Smooth muscle cell of the brain vasculature (primary cell): ENCODE data around the gene EDAR.

ENCODE experiments used
- DNase-seq: peaks from one replicate; pipeline ENCODE4 v3.0.0-alpha.2; 2012; ENCODE audit warnings: low read depth, low spot score

EDAR gene

GRCh38 chr2:108910011-108910431 lies 79.0 kb downstream of the EDAR start:
- DNase-seq, result no peak

DNA sequence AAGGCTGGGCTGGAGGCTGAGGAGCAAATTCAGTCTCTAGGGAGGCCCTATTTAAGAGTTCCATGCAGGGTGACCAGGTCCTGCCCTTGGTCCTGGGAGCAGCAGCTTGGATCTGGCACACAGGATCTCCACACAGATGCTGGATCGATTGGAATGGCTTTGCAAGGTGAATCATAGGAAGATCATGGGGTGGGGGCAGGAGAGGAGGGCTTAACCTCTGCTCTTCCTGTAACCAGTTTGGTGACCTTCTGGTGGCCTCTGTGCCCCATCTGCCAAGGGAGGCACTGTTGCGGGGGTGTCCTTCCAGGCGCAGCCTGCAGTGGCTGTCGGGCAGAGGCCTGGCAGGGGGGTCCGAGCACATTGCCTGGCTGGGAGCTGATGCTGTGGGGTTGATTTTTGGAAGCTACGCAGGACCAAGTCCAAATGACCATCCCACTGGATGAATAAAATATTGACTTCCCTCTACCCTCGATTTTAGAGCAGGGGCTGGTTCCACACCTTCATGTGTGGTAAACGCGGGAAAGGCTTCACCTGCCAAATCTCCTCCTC lies 79.7 kb downstream of the EDAR start:
- DNase-seq, result no peak

DNA sequence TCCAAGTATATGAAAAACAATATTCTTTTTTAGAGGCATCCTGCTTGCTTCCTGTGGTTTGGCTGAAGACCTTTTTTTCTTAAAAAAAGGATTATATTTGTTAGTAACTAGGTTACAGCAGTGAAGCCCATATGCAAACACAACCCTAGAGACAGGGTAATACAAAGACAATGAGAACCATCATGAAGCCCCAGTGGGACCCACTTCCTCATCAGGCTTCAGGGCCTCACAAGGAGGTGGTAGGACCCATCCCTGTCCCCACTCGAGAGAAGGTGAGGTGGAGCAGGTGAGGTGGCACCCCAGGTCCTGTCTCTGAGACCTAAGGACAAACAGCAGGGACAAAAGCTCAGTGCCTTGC lies 80.3 kb downstream of the EDAR start:
- DNase-seq, result no peak

DNA sequence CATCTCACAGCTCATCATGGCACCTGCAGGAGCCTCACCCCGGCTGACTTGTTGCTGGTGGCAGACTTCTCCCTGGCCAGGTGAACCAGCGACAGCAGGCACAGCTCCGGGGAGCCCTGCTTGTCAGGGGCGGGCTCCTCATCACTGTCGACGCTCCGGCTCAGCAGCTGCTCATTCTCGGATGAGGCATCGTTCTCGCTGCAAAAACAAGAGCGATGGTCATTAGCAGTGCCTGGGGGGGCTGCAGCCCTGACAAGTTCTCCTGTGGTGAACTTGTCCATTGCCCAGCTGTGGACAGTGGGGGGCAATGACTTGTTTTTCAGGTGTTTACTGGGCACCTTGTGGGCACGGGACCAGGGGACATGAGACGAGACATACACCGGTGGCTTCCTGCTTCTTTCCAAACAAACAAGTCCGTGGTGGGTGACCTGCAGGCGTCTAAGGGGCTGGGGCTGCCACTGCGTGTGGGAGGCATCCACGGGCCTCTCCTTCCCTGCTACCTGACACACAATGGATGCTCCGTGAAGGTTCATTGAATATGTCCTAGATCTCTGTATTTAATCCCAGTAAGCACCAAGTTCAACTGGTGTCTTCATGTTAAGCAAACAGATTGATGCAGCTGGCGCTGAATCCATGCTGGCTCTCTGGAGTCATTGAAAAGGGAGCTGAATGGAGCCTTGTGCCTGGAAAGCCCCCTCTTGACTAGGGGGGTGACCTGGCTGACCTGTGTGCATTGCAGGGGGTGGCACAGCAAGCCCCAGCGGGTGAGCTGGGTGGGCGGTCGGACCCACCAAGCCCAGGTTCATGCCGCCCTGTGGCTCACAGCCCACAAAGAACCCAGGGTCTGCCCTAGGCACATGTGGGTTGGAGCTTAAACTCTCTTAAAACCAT lies 81.0 kb downstream of the EDAR start:
- DNase-seq, result no peak

DNA sequence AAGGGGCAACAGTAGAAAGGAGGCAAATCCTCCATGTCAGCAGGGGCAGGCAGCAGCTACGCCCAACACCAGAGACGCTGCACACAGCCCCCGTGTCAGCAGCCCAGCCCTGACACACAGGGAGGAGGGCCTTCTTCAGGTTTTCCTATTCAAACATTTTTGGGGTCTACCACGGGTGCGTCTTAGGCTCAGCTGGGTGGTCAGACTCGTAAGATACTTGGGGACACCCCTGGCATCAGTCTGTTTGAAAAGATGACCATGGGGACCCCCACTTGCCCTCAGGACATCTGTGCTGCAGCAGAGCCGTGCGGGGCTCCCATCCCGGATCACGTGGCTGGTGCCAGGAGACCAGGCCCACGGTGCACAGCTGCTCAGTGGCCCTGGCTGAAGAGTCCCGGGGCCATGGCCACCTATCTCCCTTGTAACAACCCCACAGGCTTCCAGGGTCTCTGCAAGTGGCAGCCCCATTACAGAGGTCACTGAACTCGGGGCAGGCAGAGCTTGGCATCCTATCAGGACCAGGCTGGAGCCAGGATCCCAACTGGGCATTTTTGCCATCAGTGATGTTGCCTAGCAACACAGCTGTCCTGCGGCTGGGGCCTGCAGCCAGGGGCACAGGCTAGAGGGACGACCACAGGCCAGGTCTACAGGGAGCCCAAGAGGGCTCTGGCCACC lies 82.5 kb downstream of the EDAR start:
- DNase-seq, result no peak

DNA sequence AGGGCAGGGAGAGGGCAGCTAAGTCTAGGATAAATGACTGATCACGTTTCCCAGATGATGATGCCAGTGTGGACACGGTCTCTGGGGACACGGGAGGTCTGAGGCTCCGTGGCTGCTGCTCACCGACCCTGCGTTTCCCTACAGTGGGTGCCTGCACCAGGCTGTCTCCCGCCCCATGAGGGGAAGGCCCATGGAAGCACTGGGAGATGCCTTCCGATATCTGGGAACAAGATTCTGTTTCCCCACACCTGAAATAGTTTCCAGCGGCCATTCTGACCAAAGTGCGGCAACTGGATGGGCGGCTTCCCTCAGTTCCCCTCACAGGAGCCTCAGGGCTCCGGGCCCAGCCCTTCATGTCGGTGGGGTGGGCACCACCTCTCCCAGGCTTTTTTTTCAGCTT lies 83.1 kb downstream of the EDAR start:
- DNase-seq, result no peak

- no peak for DNase-seq
Observed at GRCh38 chr2:108905176-108905575, 83.8 kb downstream of the EDAR start.

DNA sequence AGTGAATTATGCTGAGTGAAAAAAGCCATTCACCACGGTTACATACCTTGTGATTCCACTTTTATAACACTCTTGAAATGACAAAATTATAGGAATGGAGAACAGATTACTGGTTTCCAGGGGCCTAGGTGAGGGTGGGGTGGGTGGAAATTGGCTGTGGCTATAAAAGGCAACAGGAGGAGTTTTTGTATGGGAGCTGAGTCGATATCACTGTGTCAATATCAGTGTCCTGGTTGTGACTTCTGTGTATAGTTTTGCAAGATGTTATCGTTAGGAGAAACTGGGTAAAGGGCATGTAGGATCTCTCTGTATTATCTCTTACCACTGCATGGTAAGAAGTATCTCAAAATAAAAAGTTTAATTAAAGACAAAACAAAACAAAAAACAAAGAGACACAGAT lies 84.3 kb downstream of the EDAR start:
- DNase-seq, result no peak

GRCh38 chr2:108898315-108899082 lies 90.5 kb downstream of the EDAR start:
- no peak for DNase-seq

- DNase-seq, result no peak
Observed at GRCh38 chr2:108896741-108897140, 92.3 kb downstream of the EDAR start.

DNA sequence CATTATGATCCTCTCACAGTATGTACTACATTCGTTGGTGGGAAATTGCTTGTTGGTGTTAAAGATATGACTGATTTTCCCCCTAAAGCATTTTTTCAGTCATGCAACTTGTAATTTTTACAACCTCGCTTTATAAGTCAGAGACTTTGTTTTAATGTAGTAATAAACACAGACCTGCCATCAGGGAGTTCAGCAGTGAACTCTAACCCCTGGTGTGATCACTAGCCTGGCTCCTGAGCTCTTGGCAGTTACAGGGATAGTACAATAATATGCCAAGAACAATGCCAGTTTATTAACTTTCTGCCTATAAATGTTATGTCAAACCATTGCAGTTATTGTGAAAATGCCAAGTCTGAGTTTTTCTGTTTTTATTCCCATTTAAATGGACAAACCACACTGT lies 93.8 kb downstream of the EDAR start:
- no peak for DNase-seq

DNA sequence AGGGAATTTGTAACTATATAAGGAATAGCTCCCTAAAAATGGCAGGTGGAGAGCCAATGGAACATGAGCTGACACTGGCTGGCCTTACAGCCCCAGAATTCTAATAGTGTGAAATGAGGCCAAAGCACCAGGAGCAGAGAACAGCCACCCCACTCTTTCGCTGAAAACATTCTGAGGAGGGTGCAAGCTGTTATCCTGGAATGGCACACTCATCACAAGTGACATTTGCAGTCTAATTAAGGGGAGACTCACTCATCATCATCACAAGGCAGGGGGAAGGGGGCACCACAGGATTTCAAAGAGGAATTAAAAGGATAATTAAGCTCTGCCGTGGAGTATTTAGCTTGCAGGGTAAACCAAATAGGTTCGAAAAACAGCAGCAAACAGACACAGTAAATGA lies 94.3 kb downstream of the EDAR start:
- no peak for DNase-seq

DNA sequence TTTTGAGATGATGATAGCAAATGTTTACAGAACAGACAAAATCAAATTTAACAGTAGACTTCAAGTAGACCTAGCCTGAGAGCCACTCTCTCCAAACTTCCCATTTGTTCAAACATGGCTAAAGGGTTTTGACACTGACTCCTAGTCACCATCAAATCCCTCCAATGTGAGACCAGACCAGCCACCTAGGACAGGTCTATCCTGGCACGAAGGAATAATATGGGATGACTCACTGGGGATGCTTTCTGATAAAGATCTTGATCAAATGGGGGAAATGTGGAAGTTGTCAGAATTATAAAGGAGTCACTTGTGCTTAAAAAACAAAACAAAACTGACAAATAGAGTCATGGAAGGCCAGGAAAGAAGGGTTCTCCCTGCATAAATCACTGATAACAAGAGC lies 95.7 kb downstream of the EDAR start:
- no peak for DNase-seq

GRCh38 chr2:108889907-108890306 lies 99.1 kb downstream of the EDAR start:
- no peak for DNase-seq

DNA sequence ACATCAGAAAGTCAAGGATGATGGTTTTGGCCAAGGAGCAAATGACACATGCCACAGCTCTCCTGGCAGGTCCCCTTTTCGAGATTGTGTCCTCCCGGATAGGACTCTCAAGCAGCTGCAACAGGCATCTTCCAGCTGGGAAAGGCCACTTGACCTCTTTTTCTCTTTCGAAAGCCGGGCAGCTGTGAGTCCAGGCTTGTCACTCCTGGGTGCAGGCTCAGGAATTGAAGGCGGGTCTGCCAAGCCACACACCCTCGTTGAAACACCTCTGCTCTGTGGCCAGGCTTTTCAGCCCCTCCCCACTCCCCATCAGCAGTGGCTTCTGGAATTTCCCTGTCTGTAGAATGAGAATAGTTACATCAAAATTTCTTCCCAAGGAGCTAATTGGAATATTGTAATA lies 104.4 kb downstream of the EDAR start:
- DNase-seq, result no peak

GRCh38 chr2:108878276-108878675 lies 110.7 kb downstream of the EDAR start:
- DNase-seq, result no peak

DNA sequence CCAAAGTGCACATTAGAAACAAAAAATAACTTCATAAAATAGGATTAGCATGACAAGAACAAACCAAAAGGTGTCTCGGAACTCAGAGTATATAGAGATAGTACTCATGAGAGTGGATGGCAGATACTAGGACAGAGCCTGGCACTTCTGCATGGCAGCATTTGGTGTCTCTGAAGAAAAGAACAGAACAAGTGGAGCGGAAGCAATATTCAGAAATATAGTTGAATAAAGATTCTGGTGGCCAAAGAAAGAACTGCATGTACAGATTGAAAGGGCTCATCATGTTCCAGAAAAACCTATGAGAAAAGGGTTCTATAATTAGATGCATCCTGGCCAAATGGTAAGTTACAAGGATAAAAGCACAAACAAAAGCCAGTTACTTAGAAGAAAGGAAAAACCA lies 111.5 kb downstream of the EDAR start:
- DNase-seq, result no peak

DNA sequence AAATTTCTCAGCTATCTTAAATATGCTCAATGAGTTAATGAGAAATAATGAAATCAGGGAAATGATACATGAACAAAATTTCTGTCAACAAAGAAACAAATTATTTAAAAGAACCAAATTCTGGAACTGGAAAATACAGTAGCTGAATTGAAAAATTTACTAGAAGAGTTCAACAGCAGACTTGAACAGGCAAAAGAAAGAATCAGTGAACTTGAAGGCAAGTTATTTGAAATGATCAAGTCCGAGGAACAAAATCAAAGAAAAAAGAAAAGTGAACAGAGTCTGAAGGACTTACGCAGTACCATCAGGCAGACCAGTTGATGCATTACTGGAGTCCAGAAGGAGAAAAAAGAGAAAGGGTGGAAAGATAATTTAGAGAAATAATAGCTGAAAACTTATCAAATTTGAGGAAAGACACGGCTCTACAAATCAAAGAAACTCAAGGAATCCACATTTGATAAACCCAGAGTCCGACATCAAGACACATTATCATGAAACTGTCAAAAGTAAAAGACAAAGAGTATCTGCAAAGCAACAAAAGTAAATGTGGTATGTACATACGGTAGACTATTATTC lies 118.9 kb downstream of the EDAR start:
- no peak for DNase-seq

DNA sequence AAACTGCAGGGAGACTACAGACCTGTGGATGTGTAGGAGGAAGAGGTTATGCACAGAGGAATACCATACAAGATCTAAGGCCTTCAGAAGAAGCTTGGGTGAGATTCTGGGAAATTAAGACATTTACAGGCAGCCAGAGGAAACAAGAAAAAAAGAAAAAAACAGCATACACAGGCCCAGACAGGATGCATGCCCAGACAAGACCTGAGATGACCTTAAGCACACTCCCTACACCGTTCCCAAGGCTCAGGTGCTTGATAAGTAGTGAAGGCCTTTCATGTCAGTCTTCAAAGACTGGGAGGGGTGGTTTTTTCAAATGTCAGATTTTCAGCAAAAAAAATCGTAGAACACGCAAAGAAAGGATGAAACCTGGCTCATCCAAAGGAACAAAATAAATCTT lies 119.5 kb downstream of the EDAR start:
- DNase-seq, result no peak

DNA sequence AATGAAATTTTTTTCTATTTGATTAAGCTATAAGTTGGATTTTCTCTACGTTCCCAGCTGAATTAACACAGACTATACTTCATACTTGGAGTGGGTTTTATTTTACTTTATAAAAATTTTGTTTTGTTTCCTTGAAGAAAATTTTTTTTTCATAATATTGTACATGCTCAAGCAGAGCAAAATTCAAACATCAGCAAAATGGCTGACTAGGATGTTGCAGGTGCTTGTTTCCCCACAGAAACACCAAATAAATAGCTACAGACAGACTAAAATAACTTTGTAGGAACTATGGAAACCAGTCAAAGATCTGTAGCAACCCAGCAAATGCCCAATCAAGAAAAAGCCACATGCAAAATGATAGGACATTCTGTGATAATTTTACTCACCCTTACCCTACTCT lies 120.1 kb downstream of the EDAR start:
- DNase-seq, result no peak

- DNase-seq, result no peak
Observed at GRCh38 chr2:108866041-108866440, 123.0 kb downstream of the EDAR start.

DNA sequence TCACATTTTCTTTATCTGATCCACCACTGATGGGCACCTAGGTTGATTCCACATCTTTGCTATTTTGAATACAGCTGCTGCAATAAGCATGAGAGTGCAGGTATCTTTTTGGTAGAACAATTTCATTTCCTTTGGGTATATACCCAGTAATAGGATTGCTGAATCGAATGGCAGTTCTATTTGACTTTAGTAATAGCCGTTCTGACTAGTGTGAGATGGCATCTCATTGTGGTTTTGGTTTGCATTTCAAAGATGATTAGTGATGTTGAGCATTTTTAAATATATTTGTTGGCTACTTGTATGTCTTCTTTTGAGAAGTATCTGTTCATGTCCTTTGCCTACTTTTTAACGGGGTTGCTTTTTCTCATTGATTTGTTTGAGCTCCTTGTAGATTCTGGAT lies 130.1 kb downstream of the EDAR start:
- no peak for DNase-seq
